Naive B cell (primary cell): ENCODE data around the gene MYL3. TPM values are rescaled to one million over a fixed set of nuclear protein-coding genes. Genes with fewer than 3 reads are reported as not detected.
"Not testable (repeated sequence)": the region's sequence is repeated elsewhere in the genome, so short reads cannot be mapped to it uniquely, and the experiment has no call there.

Experiments
- ATAC-seq, 2 donors: fragments of 150-1000 bp; cut with Tn5 transposase; 2 replicates each; pipeline ENCODE4 v1.10.0; 2021; ENCODE audit warnings: low read depth in 2 of 2, mild to moderate bottlenecking in 2 of 2, moderate library complexity in 2 of 2
- DNase-seq: peaks from one replicate; pipeline ENCODE4 v3.0.0; 2022
- H3K27ac Mint-ChIP-seq, 6 donors: one replicate each; pipeline ENCODE4 v1.8.0; 2020 to 2022; ENCODE audit warnings: mild to moderate bottlenecking in 6 of 6, mixed read lengths in 6 of 6, moderate library complexity in 5 of 6, inconsistent platforms in 2 of 6
- H3K27me3 Mint-ChIP-seq, 3 donors: one replicate each; pipeline ENCODE4 v1.8.0; 2021 to 2022; ENCODE audit warnings: mixed read lengths in 3 of 3, mild to moderate bottlenecking in 1 of 3
- H3K36me3 Mint-ChIP-seq, 2 donors: one replicate each; pipeline ENCODE4 v1.8.0; 2020 to 2022; ENCODE audit warnings: mixed read lengths in 2 of 2, inconsistent platforms in 1 of 2, mild to moderate bottlenecking in 1 of 2
- H3K4me1 Mint-ChIP-seq, 3 donors: one replicate each; pipeline ENCODE4 v1.8.0; 2020 to 2022; ENCODE audit warnings: mixed read lengths in 3 of 3, inconsistent platforms in 1 of 3, mild to moderate bottlenecking in 1 of 3, moderate library complexity in 1 of 3
- H3K4me3 Mint-ChIP-seq, 8 donors: one replicate each; pipeline ENCODE4 v1.8.0; 2020 to 2022; ENCODE audit warnings: mild to moderate bottlenecking in 8 of 8, mixed read lengths in 8 of 8, moderate library complexity in 8 of 8, inconsistent platforms in 2 of 8
- H3K9me3 Mint-ChIP-seq, 7 donors: one replicate each; pipeline ENCODE4 v1.8.0; 2020 to 2022; ENCODE audit warnings: mixed read lengths in 7 of 7, mild to moderate bottlenecking in 5 of 7, inconsistent platforms in 2 of 7, moderate library complexity in 1 of 7
- polyA plus RNA-seq, 6 donors: library from polyadenylated mRNA; unstranded; fragments of 300-500 nt; fragmentation: Illumina TruSeq; gene quantifications; one replicate each; pipeline ENCODE4 v1.2.3, GENCODE V29; 2021; ENCODE audit warnings: low read depth in 6 of 6

The MYL3 gene
- not detected for polyA plus RNA-seq

- ATAC-seq (no peak), DNase-seq (no peak)
- no peak within 1 kb of the TSS for H3K4me3 Mint-ChIP-seq
- no peaks in the 10 kb centered on the region for H3K36me3 Mint-ChIP-seq
- no peaks in the 10 kb centered on the region for H3K9me3 Mint-ChIP-seq
- H3K27me3 Mint-ChIP-seq = peaks cover 1 to 6% (median 5%) of the 10 kb centered on the region in 3 donors
- peak within 1 kb of the TSS in 3 of 6 donors; percentile 1 to 18 (median 9) for H3K27ac Mint-ChIP-seq
- H3K4me1 Mint-ChIP-seq = no peaks in the 10 kb centered on the region
These were observed at the start of gene MYL3 for GRCh38 chr3:46863261-46863782. Gene MYL3 (minus strand): TSS chr3:46863444. CDS start chr3:46863390, 54 bp downstream.

- H3K9me3 Mint-ChIP-seq = peaks cover 0 to 4% (median 3%) of the 10 kb centered on the region in 7 donors
- no peaks in the 10 kb centered on the region for H3K27me3 Mint-ChIP-seq
- no peak overlapping the region for H3K27ac Mint-ChIP-seq
- H3K36me3 Mint-ChIP-seq = peaks cover 11 to 21% of the 10 kb centered on the region in 2 donors
- DNase-seq (no peak), ATAC-seq (no peak)
- H3K4me3 Mint-ChIP-seq = no peak overlapping the region
- H3K4me1 Mint-ChIP-seq = peaks cover 9 to 14% (median 11%) of the 10 kb centered on the region in 3 donors
These were observed 49.7 kb upstream of the MYL3 start for GRCh38 chr3:46912986-46913385.

GRCh38 chr3:46910914-46911313 is 47.7 kb upstream of the MYL3 start:
- H3K4me1 Mint-ChIP-seq = peaks cover 8 to 14% (median 9%) of the 10 kb centered on the region in 3 donors
- H3K36me3 Mint-ChIP-seq, H3K27me3 Mint-ChIP-seq, H3K4me3 Mint-ChIP-seq, DNase-seq, H3K9me3 Mint-ChIP-seq, ATAC-seq: not testable (repeated sequence)
- H3K27ac Mint-ChIP-seq = peak overlapping the region in 2 of 6 donors; percentile 11 to 13

- Mint-ChIP-seq H3K36me3 (no peaks in the 10 kb centered on the region), H3K4me1 (peaks cover 7 to 14% (median 9%) of the 10 kb centered on the region in 3 donors), H3K27ac (peak overlapping the region in 1 of 6 donors; percentile 13), H3K9me3 (no peaks in the 10 kb centered on the region), H3K27me3 (no peaks in the 10 kb centered on the region), H3K4me3 (no peak overlapping the region)
- ATAC-seq = no peak
- no peak for DNase-seq
These were observed 47.0 kb upstream of the MYL3 start for GRCh38 chr3:46910166-46910760.

- Mint-ChIP-seq H3K9me3 (no peaks in the 10 kb centered on the region), H3K4me1 (peaks cover 7 to 14% (median 9%) of the 10 kb centered on the region in 3 donors), H3K27me3 (no peaks in the 10 kb centered on the region), H3K27ac (peak overlapping the region in 5 of 6 donors; percentile 16 to 80 (median 52)), H3K4me3 (peak overlapping the region in 2 of 8 donors; percentile 11 to 50), H3K36me3 (no peaks in the 10 kb centered on the region)
- peak; percentile 71 for DNase-seq
- ATAC-seq = peak; percentile 89 to 90
These were observed 46.4 kb upstream of the MYL3 start for GRCh38 chr3:46909535-46910161.

GRCh38 chr3:46908986-46909534 is 45.8 kb upstream of the MYL3 start:
- no peak for DNase-seq
- ATAC-seq = no peak
- no peaks in the 10 kb centered on the region for H3K9me3 Mint-ChIP-seq
- H3K36me3 Mint-ChIP-seq = no peaks in the 10 kb centered on the region
- peak overlapping the region in 2 of 8 donors; percentile 11 to 50 for H3K4me3 Mint-ChIP-seq
- H3K27ac Mint-ChIP-seq = peak overlapping the region in 5 of 6 donors; percentile 16 to 80 (median 52)
- H3K27me3 Mint-ChIP-seq = no peaks in the 10 kb centered on the region
- peaks cover 9 to 13% (median 9%) of the 10 kb centered on the region in 3 donors for H3K4me1 Mint-ChIP-seq

- no peak for DNase-seq
These were observed 45.2 kb upstream of the MYL3 start for GRCh38 chr3:46908294-46908985.

GRCh38 chr3:46907960-46908293 is 44.7 kb upstream of the MYL3 start:
- no peak for ATAC-seq

More at GRCh38 chr3:46908294-46908985, 45.2 kb upstream of the MYL3 start:
- H3K9me3 Mint-ChIP-seq = no peaks in the 10 kb centered on the region
- peaks cover 7 to 9% (median 8%) of the 10 kb centered on the region in 3 donors for H3K4me1 Mint-ChIP-seq
- H3K4me3 Mint-ChIP-seq = no peak overlapping the region
- no peak overlapping the region for H3K27ac Mint-ChIP-seq
- no peak for ATAC-seq
- H3K36me3 Mint-ChIP-seq = no peaks in the 10 kb centered on the region
- H3K27me3 Mint-ChIP-seq = no peaks in the 10 kb centered on the region

GRCh38 chr3:46907271-46907670 is 44.0 kb upstream of the MYL3 start:
- Mint-ChIP-seq H3K27me3 (no peaks in the 10 kb centered on the region), H3K4me3 (no peak overlapping the region), H3K27ac (peak overlapping the region in 1 of 6 donors; percentile 47), H3K36me3 (no peaks in the 10 kb centered on the region), H3K4me1 (peaks cover 6 to 9% (median 7%) of the 10 kb centered on the region in 3 donors), H3K9me3 (no peaks in the 10 kb centered on the region)
- DNase-seq (no peak), ATAC-seq (no peak)

More at GRCh38 chr3:46907960-46908293, 44.7 kb upstream of the MYL3 start:
- no peak overlapping the region for H3K27ac Mint-ChIP-seq
- H3K27me3 Mint-ChIP-seq = no peaks in the 10 kb centered on the region
- DNase-seq = no peak
- H3K4me3 Mint-ChIP-seq = no peak overlapping the region
- H3K36me3 Mint-ChIP-seq = no peaks in the 10 kb centered on the region
- H3K9me3 Mint-ChIP-seq = no peaks in the 10 kb centered on the region
- H3K4me1 Mint-ChIP-seq = peaks cover 6 to 9% (median 7%) of the 10 kb centered on the region in 3 donors

- ATAC-seq (no peak), DNase-seq (no peak)
- no peaks in the 10 kb centered on the region for H3K9me3 Mint-ChIP-seq
- H3K36me3 Mint-ChIP-seq = no peaks in the 10 kb centered on the region
- no peak overlapping the region for H3K27ac Mint-ChIP-seq
- H3K27me3 Mint-ChIP-seq = no peaks in the 10 kb centered on the region
- H3K4me3 Mint-ChIP-seq = no peak overlapping the region
- peaks cover 6 to 9% (median 7%) of the 10 kb centered on the region in 3 donors for H3K4me1 Mint-ChIP-seq
These were observed 43.3 kb upstream of the MYL3 start for GRCh38 chr3:46906471-46907058.

GRCh38 chr3:46905661-46906451 is 42.6 kb upstream of the MYL3 start:
- Mint-ChIP-seq H3K9me3 (no peaks in the 10 kb centered on the region), H3K36me3 (no peaks in the 10 kb centered on the region), H3K4me1 (peaks cover 6 to 9% (median 7%) of the 10 kb centered on the region in 3 donors), H3K4me3 (no peak overlapping the region), H3K27ac (no peak overlapping the region), H3K27me3 (no peaks in the 10 kb centered on the region)
- no peak for ATAC-seq
- DNase-seq = no peak

- ATAC-seq (no peak), DNase-seq (no peak)
- no peaks in the 10 kb centered on the region for H3K9me3 Mint-ChIP-seq
- no peak overlapping the region for H3K4me3 Mint-ChIP-seq
- H3K27me3 Mint-ChIP-seq = no peaks in the 10 kb centered on the region
- no peaks in the 10 kb centered on the region for H3K36me3 Mint-ChIP-seq
- no peak overlapping the region for H3K27ac Mint-ChIP-seq
- H3K4me1 Mint-ChIP-seq = peaks cover 6 to 9% (median 7%) of the 10 kb centered on the region in 3 donors
These were observed 41.9 kb upstream of the MYL3 start for GRCh38 chr3:46905213-46905560.
